Measurements from ENCODE around the gene GJA3.

GJA3 gene

GRCh38 chr13:20160306-20161274 is at the start of gene GJA3:
Gene GJA3 (minus strand): TSS chr13:20161052. CDS start chr13:20143288, 17,764 bp downstream.
- peak in 2 of 56 donors; percentile 6 to 8 for DNase-seq

- DNase-seq, result peak in 21 of 56 donors; percentile 8 to 76 (median 30)
These were observed 49.1 kb upstream of the GJA3 start for GRCh38 chr13:20209948-20210347.

- no peak for DNase-seq
These were observed 45.9 kb upstream of the GJA3 start for GRCh38 chr13:20206698-20207235.

- DNase-seq, result no peak
These were observed 45.3 kb upstream of the GJA3 start for GRCh38 chr13:20206065-20206697.

- DNase-seq, result no peak
These were observed 37.9 kb upstream of the GJA3 start for GRCh38 chr13:20198781-20199180.

- peak in 2 of 56 donors; percentile 11 to 30 for DNase-seq
These were observed 36.5 kb upstream of the GJA3 start for GRCh38 chr13:20197361-20197834.

GRCh38 chr13:20195801-20196200 is 34.9 kb upstream of the GJA3 start:
- no peak for DNase-seq

- no peak for DNase-seq
These were observed 33.2 kb upstream of the GJA3 start for GRCh38 chr13:20193907-20194631.

- DNase-seq, result no peak
These were observed 32.5 kb upstream of the GJA3 start for GRCh38 chr13:20193162-20193906.

GRCh38 chr13:20192836-20193161 is 31.9 kb upstream of the GJA3 start, which contains the start of gene GJB2:
Gene GJB2 (minus strand): TSS chr13:20192938. CDS start chr13:20189581, 3,357 bp downstream.
- DNase-seq, result no peak

GRCh38 chr13:20192158-20192835 is 31.4 kb upstream of the GJA3 start:
- peak in 1 of 56 donors; percentile 19 for DNase-seq

GRCh38 chr13:20191311-20192157 is 30.7 kb upstream of the GJA3 start:
- DNase-seq, result no peak

- DNase-seq, result no peak
These were observed 29.8 kb upstream of the GJA3 start for GRCh38 chr13:20190481-20191310.

GRCh38 chr13:20190076-20190475 is 29.2 kb upstream of the GJA3 start:
- no peak for DNase-seq

GRCh38 chr13:20188667-20189553 is 28.1 kb upstream of the GJA3 start:
- DNase-seq, result no peak

GRCh38 chr13:20186771-20187170 is 25.9 kb upstream of the GJA3 start:
- no peak for DNase-seq

Data from amygdala (tissue), 56 donors.